C4-2B (cell line): ENCODE measurements around the gene EFNA3.

Experiments
- H3K27ac ChIP-seq: fragments of 450-650 bp; 2 replicates; pipeline ENCODE4 v1.5.1; 2017
- ZFX ChIP-seq: fragments of 450-650 bp; IDR thresholded peaks from 2 replicates; pipeline ENCODE4 v1.6.1; 2017
- TF ChIP-seq, protein P1 (sequence below): fragments of 450-650 bp; conservative IDR thresholded peaks from 2 replicates; pipeline ENCODE4 v1.5.1; 2017; ENCODE audit warnings: mild to moderate bottlenecking

Gene EFNA3, protein sequence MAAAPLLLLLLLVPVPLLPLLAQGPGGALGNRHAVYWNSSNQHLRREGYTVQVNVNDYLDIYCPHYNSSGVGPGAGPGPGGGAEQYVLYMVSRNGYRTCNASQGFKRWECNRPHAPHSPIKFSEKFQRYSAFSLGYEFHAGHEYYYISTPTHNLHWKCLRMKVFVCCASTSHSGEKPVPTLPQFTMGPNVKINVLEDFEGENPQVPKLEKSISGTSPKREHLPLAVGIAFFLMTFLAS

DNA sequence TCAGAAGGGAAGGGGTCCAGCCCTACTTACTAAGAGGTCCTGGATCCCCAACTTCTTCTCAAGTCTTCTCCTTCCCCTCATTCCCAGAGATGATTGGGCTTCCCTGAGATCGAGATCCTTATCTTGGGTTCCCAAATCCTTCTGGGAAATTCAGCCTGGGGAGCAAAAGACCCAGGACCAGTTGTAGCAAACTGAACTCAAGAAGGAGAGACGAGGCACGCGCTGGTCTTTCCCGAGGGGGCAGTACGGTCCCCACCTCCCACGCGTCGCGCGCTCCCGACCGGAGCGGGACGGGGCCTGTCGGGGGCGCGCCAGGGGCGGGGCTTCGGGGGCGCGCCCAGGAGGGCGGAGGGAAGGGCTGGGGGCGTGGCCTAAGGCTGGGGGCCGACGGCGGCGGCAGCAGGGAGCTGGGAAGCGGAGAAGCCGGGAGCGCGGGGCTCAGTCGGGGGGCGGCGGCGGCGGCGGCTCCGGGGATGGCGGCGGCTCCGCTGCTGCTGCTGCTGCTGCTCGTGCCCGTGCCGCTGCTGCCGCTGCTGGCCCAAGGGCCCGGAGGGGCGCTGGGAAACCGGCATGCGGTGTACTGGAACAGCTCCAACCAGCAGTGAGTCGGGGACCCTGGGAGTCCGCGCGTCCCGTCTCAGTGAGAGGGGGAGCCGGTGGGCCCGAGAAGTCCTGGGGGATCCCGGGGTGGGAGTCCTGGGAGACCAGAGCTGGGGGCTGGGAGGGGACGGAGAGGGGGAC is at the start of gene EFNA3:
Gene EFNA3, plus strand, starts transcription at position 369 of the 741 bp plus-strand sequence. Its CDS starts 105 bp downstream, at position 474.
- TF ChIP-seq, protein P1, sequence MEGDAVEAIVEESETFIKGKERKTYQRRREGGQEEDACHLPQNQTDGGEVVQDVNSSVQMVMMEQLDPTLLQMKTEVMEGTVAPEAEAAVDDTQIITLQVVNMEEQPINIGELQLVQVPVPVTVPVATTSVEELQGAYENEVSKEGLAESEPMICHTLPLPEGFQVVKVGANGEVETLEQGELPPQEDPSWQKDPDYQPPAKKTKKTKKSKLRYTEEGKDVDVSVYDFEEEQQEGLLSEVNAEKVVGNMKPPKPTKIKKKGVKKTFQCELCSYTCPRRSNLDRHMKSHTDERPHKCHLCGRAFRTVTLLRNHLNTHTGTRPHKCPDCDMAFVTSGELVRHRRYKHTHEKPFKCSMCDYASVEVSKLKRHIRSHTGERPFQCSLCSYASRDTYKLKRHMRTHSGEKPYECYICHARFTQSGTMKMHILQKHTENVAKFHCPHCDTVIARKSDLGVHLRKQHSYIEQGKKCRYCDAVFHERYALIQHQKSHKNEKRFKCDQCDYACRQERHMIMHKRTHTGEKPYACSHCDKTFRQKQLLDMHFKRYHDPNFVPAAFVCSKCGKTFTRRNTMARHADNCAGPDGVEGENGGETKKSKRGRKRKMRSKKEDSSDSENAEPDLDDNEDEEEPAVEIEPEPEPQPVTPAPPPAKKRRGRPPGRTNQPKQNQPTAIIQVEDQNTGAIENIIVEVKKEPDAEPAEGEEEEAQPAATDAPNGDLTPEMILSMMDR: no peak
- no peak for TF ChIP-seq ZFX
- H3K27ac ChIP-seq: peak within 1 kb of the TSS; percentile 82

DNA sequence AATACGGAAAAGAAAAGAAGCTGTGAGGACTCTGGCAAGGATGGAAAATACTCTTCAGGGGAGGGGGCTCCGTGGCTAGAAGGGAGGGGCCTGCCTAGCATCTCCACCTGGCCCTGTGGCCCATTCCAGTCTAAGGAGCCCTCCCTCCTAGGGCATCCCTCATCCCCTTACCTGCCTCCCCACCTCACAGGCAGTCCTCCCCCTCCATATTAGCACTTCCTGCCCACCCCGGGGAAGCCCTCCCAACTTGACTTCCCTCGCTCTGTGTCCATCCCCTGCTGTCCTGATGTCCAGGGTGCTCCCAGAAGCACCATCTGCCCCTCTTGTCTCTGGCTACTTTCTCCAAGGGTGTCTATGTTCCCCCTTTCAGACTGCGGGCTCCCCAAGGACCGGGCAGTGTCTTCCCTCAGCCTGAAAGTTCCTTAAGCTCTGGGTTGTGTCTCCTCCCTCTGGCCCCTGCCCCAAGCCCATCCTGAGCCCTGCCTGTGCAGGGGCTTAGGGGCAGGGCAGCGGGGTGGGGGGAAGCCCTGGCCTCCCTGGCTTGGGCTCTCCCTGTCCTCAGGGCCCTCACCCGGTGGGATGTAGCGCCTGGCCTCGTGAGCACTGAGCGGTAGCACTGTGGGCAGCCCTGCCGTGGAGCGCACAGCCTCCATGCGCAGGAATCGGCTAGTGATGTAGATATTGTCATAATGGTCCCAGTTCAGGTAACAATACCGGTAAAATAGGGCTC is 49.0 kb upstream of the EFNA3 start:
- H3K27ac ChIP-seq: no peak overlapping the region
- no peak for TF ChIP-seq ZFX
- TF ChIP-seq, protein P1: no peak

DNA sequence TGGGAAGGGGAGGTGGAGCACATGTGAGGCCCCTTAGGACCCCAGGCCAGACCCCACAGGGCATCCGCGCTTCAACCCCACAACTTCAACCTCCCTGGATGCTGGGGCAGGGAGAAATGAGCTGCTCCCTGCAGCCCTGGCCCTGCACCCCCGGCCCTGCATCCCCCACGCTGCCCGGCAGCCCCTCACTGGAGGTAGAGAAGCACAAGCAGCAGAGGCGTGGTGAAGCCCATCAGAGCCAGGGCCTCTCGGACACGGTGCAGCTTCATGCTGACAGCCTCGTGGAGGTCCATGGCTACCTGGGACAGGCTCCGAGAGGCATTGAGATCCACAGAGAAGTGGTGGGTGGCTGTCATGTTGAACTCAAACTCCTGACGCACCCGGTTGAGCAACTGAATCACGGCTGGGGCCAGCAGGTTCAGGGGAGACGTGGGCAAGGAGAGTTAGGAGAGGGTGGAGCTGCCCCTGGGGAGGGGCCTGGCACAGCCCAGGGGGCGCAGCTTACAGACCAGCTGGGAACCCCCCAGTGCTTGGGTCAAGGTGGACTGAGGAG is 48.3 kb upstream of the EFNA3 start:
- no peak for TF ChIP-seq ZFX
- TF ChIP-seq, protein P1: no peak
- H3K27ac ChIP-seq: no peak overlapping the region

DNA sequence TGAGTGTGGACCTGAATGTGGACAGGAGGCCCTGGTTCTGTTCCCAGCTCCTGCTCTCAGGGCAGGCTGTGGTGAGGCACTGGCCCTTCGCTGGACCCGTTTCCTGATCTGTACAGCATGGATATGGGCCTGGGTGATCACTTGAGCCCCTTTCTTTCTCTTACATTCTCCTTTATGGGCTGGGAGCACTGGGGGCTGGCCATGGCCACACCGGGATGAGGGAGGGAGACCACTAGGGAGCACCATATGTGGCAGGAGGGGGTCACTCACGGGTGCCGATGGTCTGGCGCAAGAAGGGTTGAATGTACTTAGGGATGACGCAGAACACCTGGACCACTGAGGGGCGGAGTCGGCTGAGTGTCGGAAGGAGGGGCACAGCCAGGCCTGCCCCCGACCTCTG is 47.7 kb upstream of the EFNA3 start:
- TF ChIP-seq, protein P1: no peak
- no peak for TF ChIP-seq ZFX
- H3K27ac ChIP-seq: no peak overlapping the region

DNA sequence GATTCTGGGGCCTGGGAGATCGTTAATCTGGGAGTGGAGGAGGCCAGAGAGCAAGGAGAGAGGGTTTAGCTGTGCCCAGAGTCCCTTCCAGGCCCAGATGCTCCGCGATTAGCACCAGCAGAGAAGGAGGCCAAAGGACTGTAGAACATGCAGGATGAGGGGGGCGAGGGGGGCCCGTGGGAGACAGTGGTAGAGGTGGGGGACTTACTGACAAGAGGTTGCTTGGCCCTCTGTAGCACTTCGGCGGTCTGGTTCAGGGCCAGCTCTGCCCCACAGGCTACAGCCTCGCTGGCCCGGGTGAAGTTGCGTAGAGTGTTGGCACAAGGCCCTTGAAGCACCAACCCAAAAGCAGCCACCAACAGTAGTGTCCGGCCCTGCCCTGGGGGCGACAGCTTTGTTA is 45.8 kb upstream of the EFNA3 start:
- H3K27ac ChIP-seq: no peak overlapping the region
- TF ChIP-seq ZFX: no peak
- TF ChIP-seq, protein P1: no peak

DNA sequence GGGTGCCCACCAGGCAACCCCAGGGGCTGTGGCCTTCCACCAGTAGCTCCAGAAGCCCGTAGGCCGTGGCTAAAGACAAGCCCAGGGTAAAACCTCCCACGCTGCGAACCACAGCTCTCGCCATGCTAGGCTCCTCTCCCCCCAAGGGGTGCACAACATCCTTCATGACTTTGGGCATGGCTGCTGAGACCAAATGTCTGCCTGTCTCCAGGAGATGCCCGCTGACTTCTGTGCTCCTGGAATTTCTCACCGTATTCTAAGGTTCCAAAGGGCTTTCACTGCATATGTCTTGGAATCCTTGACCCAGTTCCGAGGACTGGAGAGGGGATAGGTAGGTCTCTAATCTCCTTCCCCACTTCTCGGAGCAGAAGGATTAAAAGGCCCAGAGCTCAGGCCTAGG is 45.1 kb upstream of the EFNA3 start, which contains the start of the genes DCST1 and DCST2:
Gene DCST1, plus strand, starts transcription at position 301 of the 400 bp plus-strand sequence. CDS start 213 bp downstream, outside the sequence.
Gene DCST2, minus strand, starts transcription at position 258 of the 400 bp plus-strand sequence. Its CDS starts 80 bp downstream, at position 178.
- no peak for TF ChIP-seq ZFX
- TF ChIP-seq, protein P1: no peak
- no peak within 1 kb of the TSS for H3K27ac ChIP-seq
